NCI-H2171 treated with DMSO at 0.1 percent for 48 hours (cell line): ENCODE measurements around the gene RNF217.

Source experiments
- DNase-seq: peaks from one replicate; lab custom pipeline; 2025; lab: John Stamatoyannopoulos, UW

Gene RNF217

GRCh38 chr6:125095580-125096301 is 133.5 kb downstream of the RNF217 start:
- no peak for DNase-seq

- no peak for DNase-seq
Observed at GRCh38 chr6:125097186-125097585, 134.9 kb downstream of the RNF217 start.

GRCh38 chr6:125098253-125098652 is 136.0 kb downstream of the RNF217 start:
- DNase-seq, result no peak

GRCh38 chr6:125099211-125100073 is 137.2 kb downstream of the RNF217 start:
- peak; percentile 75 for DNase-seq

GRCh38 chr6:125100074-125100652 is 137.9 kb downstream of the RNF217 start:
- no peak for DNase-seq

GRCh38 chr6:125101128-125101527 is 138.9 kb downstream of the RNF217 start:
- DNase-seq, result no peak

GRCh38 chr6:125101631-125102030 is 139.4 kb downstream of the RNF217 start:
- no peak for DNase-seq

- DNase-seq, result no peak
Observed at GRCh38 chr6:125102411-125102810, 140.2 kb downstream of the RNF217 start.

GRCh38 chr6:125102891-125103290 is 140.7 kb downstream of the RNF217 start:
- DNase-seq, result no peak

- DNase-seq, result peak; percentile 14
Observed at GRCh38 chr6:125104425-125104824, 142.2 kb downstream of the RNF217 start.

- no peak for DNase-seq
Observed at GRCh38 chr6:125107048-125107447, 144.8 kb downstream of the RNF217 start.

- no peak for DNase-seq
Observed at GRCh38 chr6:125107896-125108295, 145.7 kb downstream of the RNF217 start.

GRCh38 chr6:125110056-125110455 is 147.8 kb downstream of the RNF217 start:
- no peak for DNase-seq

- no peak for DNase-seq
Observed at GRCh38 chr6:125111219-125111983, 149.2 kb downstream of the RNF217 start.

GRCh38 chr6:125112934-125113333 is 150.7 kb downstream of the RNF217 start:
- DNase-seq, result no peak

GRCh38 chr6:125114248-125114858 is 152.1 kb downstream of the RNF217 start:
- DNase-seq, result peak; percentile 40

GRCh38 chr6:125116170-125116569 is 153.9 kb downstream of the RNF217 start:
- DNase-seq, result no peak

GRCh38 chr6:125116710-125117109 is 154.5 kb downstream of the RNF217 start:
- DNase-seq, result no peak

- no peak for DNase-seq
Observed at GRCh38 chr6:125117818-125118217, 155.6 kb downstream of the RNF217 start.

- no peak for DNase-seq
Observed at GRCh38 chr6:125120054-125120590, 157.9 kb downstream of the RNF217 start.

GRCh38 chr6:125121894-125122293 is 159.7 kb downstream of the RNF217 start:
- no peak for DNase-seq
